Keratinocyte (primary cell): ENCODE measurements around the gene SYNPR. TPM values are rescaled to one million over a fixed set of nuclear protein-coding genes. Genes with fewer than 3 reads are reported as not detected.

Source experiments
- DNase-seq: peaks from one replicate; pipeline ENCODE4 v3.0.0-alpha.2; 2011; ENCODE audit warnings: low read depth, missing footprints, low spot score
- FAIRE-seq: peaks from 2 replicates; lab custom pipeline; 2011; peaks lifted over from hg19 to GRCh38; lab: Jason Lieb, UNC
- H2AFZ ChIP-seq: 2 replicates; pipeline ENCODE4 v1.6.0; 2012; ENCODE audit warnings: low read length, control low read depth, inconsistent platforms; ENCODE audit not compliant: control insufficient read depth
- H3K27ac ChIP-seq: 2 replicates; pipeline ENCODE4 v1.5.1; 2011; ENCODE audit warnings: low read length; ENCODE audit not compliant: control insufficient read depth, insufficient read depth
- H3K27me3 ChIP-seq: 3 replicates; pipeline ENCODE4 v1.6.0; 2011; ENCODE audit warnings: low read length; ENCODE audit not compliant: control insufficient read depth, insufficient read depth; ENCODE audit errors: extremely low read depth
- H3K36me3 ChIP-seq, 2 experiments: 2 replicates in 1 of 2; 3 replicates in 1 of 2; pipeline ENCODE4 v1.5.1; 2011; ENCODE audit warnings: low read length in 2 of 2, mild to moderate bottlenecking in 1 of 2; ENCODE audit not compliant: control insufficient read depth in 2 of 2, insufficient read depth in 2 of 2; ENCODE audit errors: extremely low read depth in 1 of 2
- H3K4me1 ChIP-seq: 3 replicates; pipeline ENCODE4 v1.5.1; 2011; ENCODE audit warnings: low read length; ENCODE audit not compliant: control insufficient read depth, insufficient read depth; ENCODE audit errors: extremely low read depth
- H3K4me2 ChIP-seq: 3 replicates; pipeline ENCODE4 v1.6.0; 2011; ENCODE audit warnings: low read depth, low read length; ENCODE audit not compliant: control insufficient read depth, insufficient read depth; ENCODE audit errors: extremely low read depth
- H3K4me3 ChIP-seq, 3 experiments: fragments of 200-600 bp in 1 of 3; sonication (generic) in 1 of 3; 2 replicates in 2 of 3; 3 replicates in 1 of 3; pipeline ENCODE4 v1.5.1; 2011 to 2016; ENCODE audit warnings: low read length in 3 of 3, mild to moderate bottlenecking in 3 of 3, control low read depth in 2 of 3, inconsistent platforms in 1 of 3, low read depth in 1 of 3, mixed read lengths in 1 of 3, mixed run types in 1 of 3, moderate library complexity in 1 of 3; ENCODE audit not compliant: control insufficient read depth in 2 of 3, insufficient read depth in 2 of 3; ENCODE audit errors: extremely low read depth in 1 of 3
- H3K79me2 ChIP-seq: 2 replicates; pipeline ENCODE4 v1.6.0; 2012; ENCODE audit warnings: low read length; ENCODE audit not compliant: control insufficient read depth, insufficient read depth
- H3K9ac ChIP-seq: 3 replicates; pipeline ENCODE4 v1.6.0; 2011; ENCODE audit warnings: low read length; ENCODE audit not compliant: control insufficient read depth, insufficient read depth; ENCODE audit errors: extremely low read depth
- H3K9me1 ChIP-seq: 3 replicates; pipeline ENCODE4 v1.6.0; 2011; ENCODE audit warnings: low read length; ENCODE audit not compliant: control insufficient read depth, insufficient read depth; ENCODE audit errors: extremely low read depth
- H3K9me3 ChIP-seq: 2 replicates; pipeline ENCODE4 v1.5.1; 2012; ENCODE audit warnings: low read depth, low read length; ENCODE audit not compliant: control insufficient read depth
- H4K20me1 ChIP-seq: 3 replicates; pipeline ENCODE4 v1.6.0; 2011; ENCODE audit warnings: low read length; ENCODE audit not compliant: control insufficient read depth, insufficient read depth; ENCODE audit errors: extremely low read depth
- CTCF ChIP-seq, 3 experiments: IDR thresholded peaks in 1 of 3; conservative IDR thresholded peaks in 1 of 3; optimal IDR thresholded peaks in 1 of 3; 2 replicates in 2 of 3; 3 replicates in 1 of 3; pipeline versions ENCODE3 to v1.5.1; 2011; ENCODE audit warnings: low read length in 3 of 3, mild to moderate bottlenecking in 3 of 3, moderate library complexity in 2 of 3, control low read depth in 1 of 3, inconsistent platforms in 1 of 3; ENCODE audit not compliant: insufficient read depth in 2 of 3; ENCODE audit errors: extremely low read depth in 1 of 3
- EZH2 ChIP-seq: IDR thresholded peaks from one replicate; pipeline ENCODE4 v1.6.1; 2012; ENCODE audit warnings: inconsistent platforms, mild to moderate bottlenecking, low read length, moderate library complexity
- dilution Hi-C: fragments of 300-500 bp; cut with MboI; formaldehyde crosslinking; loops from one replicate; pipeline ENCODE4 v1.7.0; 2020; ENCODE audit warnings: low sequenced_read_pairs; ENCODE audit not compliant: extremely low pct_ligation_motif_present
- polyA plus RNA-seq, 5 experiments: library from polyadenylated mRNA; depleted of rRNA in 3 of 5; stranded (reverse) in 3 of 5; stranded (forward) in 1 of 5; unstranded in 1 of 5; fragments of >200 nt; gene quantifications; 1 replicate in 1 of 5; 2 replicates in 3 of 5; 3 replicates in 1 of 5; pipeline versions ENCODE4 v1.2.1 to v1.2.3, GENCODE V29; 2011 to 2012; ENCODE audit warnings: missing spikeins in 2 of 5, low read depth in 1 of 5, low replicate concordance in 1 of 5

The SYNPR gene
- polyA plus RNA-seq, 1 donor (not counting 4 experiments of a cell fraction or from before 2014, with no cell fraction given), result not detected

GRCh38 chr3:63493101-63493500 is 215.0 kb downstream of the SYNPR start:
- Histone ChIP-seq H3K27ac (no peak overlapping the region), H3K9me3 (no peaks in the 10 kb centered on the region), H3K4me3 (no peak overlapping the region), H2AFZ (no peak overlapping the region), H3K4me2 (no peak overlapping the region), H3K79me2 (no peaks in the 10 kb centered on the region), H3K36me3 (no peaks in the 10 kb centered on the region), H3K27me3 (peaks cover 3% of the 10 kb centered on the region), H3K4me1 (no peaks in the 10 kb centered on the region), H3K9ac (no peak overlapping the region), H4K20me1 (no peaks in the 10 kb centered on the region), H3K9me1 (no peaks in the 10 kb centered on the region)
- DNase-seq (no peak), FAIRE-seq (no peak)
- dilution Hi-C loops, result no loop called here
- no peak for TF ChIP-seq CTCF (optimal IDR thresholded peaks at IDR 0.05 in 1 of 3, IDR thresholded peaks at IDR 0.05 in 1 of 3, conservative IDR thresholded peaks at IDR 0.05 in 1 of 3; ENCODE audit: extremely low read depth in 1 of 3, insufficient read depth in 2 of 3, low read length in 3 of 3)
- TF ChIP-seq EZH2, result no peak

- Histone ChIP-seq H3K27ac (no peak overlapping the region), H2AFZ (no peak overlapping the region), H3K9me1 (no peaks in the 10 kb centered on the region), H3K9me3 (no peaks in the 10 kb centered on the region), H3K79me2 (no peaks in the 10 kb centered on the region), H4K20me1 (no peaks in the 10 kb centered on the region), H3K36me3 (no peaks in the 10 kb centered on the region), H3K4me2 (no peak overlapping the region), H3K4me3 (no peak overlapping the region), H3K4me1 (no peaks in the 10 kb centered on the region), H3K27me3 (no peaks in the 10 kb centered on the region), H3K9ac (no peak overlapping the region)
- TF ChIP-seq EZH2 (no peak), CTCF (optimal IDR thresholded peaks at IDR 0.05 in 1 of 3, IDR thresholded peaks at IDR 0.05 in 1 of 3, conservative IDR thresholded peaks at IDR 0.05 in 1 of 3; ENCODE audit: extremely low read depth in 1 of 3, insufficient read depth in 2 of 3, low read length in 3 of 3) (no peak)
- DNase-seq, result no peak
- FAIRE-seq, result no peak
- dilution Hi-C loops, result no loop called here
Observed at GRCh38 chr3:63494646-63495045, 216.5 kb downstream of the SYNPR start.
